ENCODE results near the gene KLK7. TPM values are rescaled to one million over a fixed set of nuclear protein-coding genes. Genes with fewer than 3 reads are reported as not detected.

KLK7 gene
- total RNA-seq, 4 donors from 2014 or later, result 0.31 to 16.7 TPM; not detected in 2

DNA sequence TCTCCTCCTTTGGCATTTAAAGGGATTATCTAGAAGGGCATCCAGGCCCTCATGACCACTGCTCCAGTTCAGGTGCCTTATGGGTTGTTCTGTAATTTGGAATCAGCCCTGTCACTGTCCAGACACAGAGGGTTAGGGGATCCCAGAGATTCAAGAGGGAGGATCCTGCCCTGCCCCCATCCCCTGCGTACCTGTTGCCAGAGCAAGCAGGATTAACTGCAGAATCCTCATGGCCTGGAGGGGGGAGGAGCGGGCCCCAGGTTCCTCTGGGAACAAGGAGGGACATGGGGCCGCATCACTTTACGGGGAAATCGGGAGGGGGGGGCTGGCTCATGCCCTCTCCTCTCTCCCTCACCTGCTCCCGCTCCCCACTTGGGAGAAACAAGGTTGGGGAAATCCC, 41.7 kb upstream of the KLK7 start:
- no peaks in the 10 kb centered on the region for H3K9me3 ChIP-seq
- no peaks in the 10 kb centered on the region for H3K36me3 ChIP-seq
- no peak for ATAC-seq
- H3K4me1 ChIP-seq, result no peaks in the 10 kb centered on the region
- no peak overlapping the region for H3K4me3 ChIP-seq
- peaks cover 93% of the 10 kb centered on the region for H3K27me3 ChIP-seq
- no CpG with 5 or more reads among the region's 6 CpGs for WGBS, 2 donors (ENCODE audit: low coverage in 1 of 2)
- H3K27ac ChIP-seq, result no peak overlapping the region
- no peak for TF ChIP-seq POLR2AphosphoS5 (IDR thresholded peaks at IDR 0.05)
- TF ChIP-seq CTCF (IDR thresholded peaks at IDR 0.05), result no peak

- WGBS, 2 donors (ENCODE audit: low coverage in 1 of 2), result 20 to 50% methylated on average over 1 to 2 of the region's 5 CpGs
- Histone ChIP-seq H3K27ac (no peak overlapping the region), H3K27me3 (peaks cover 93% of the 10 kb centered on the region)
These were observed 41.2 kb upstream of the KLK7 start for GRCh38 chr19:51024924-51025323.

DNA sequence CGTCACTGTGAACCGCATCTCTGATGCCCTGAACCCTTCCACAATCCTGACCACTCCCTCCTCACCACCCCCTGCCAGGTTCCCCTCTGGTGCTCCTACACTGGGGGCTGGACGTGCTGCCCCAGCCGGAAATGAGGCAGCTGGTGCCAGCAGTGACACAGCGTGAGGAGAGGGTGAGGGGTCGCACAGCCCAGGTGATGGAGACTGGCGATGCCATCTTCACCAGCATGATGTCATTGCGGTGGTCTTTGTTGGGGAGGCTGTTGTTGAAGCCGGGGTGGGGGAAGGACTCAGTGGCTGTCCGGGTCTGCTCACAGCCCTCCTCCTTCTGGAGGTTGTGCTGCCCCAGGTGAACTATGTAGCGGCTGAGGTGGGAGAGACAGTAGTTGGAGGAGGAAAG, 40.2 kb upstream of the KLK7 start:
- H3K27me3 ChIP-seq, result peaks cover 93% of the 10 kb centered on the region
- TF ChIP-seq POLR2A (IDR thresholded peaks at IDR 0.05) (no peak), EP300 (IDR thresholded peaks at IDR 0.05) (no peak), CTCF (IDR thresholded peaks at IDR 0.05) (no peak), POLR2AphosphoS5 (IDR thresholded peaks at IDR 0.05) (no peak)
- WGBS, 2 donors (ENCODE audit: low coverage in 1 of 2), result 47 to 58% methylated on average over 4 to 7 of the region's 11 CpGs

More at GRCh38 chr19:51024924-51025323, 41.2 kb upstream of the KLK7 start:
- no peaks in the 10 kb centered on the region for H3K9me3 ChIP-seq
- TF ChIP-seq CTCF (IDR thresholded peaks at IDR 0.05) (no peak), EP300 (IDR thresholded peaks at IDR 0.05) (no peak), POLR2A (IDR thresholded peaks at IDR 0.05) (no peak)
- H3K4me1 ChIP-seq, result peaks cover 0 to 2% (median 0%) of the 10 kb centered on the region in 3 donors
- no peak for ATAC-seq
- H3K36me3 ChIP-seq, result no peaks in the 10 kb centered on the region
- no peak overlapping the region for H3K4me3 ChIP-seq

GRCh38 chr19:51022526-51022925, 38.8 kb upstream of the KLK7 start:
- H3K36me3 ChIP-seq, result no peaks in the 10 kb centered on the region
- H3K9me3 ChIP-seq, result no peaks in the 10 kb centered on the region
- H3K4me3 ChIP-seq, result no peak overlapping the region
- ATAC-seq, result no peak
- WGBS, 2 donors (ENCODE audit: low coverage in 1 of 2), result 45 to 53% methylated on average over 7 to 10 of the region's 14 CpGs
- H3K4me1 ChIP-seq, result peaks cover 0 to 21% (median 0%) of the 10 kb centered on the region in 3 donors
- H3K27ac ChIP-seq, result no peak overlapping the region
- TF ChIP-seq POLR2A (IDR thresholded peaks at IDR 0.05), result no peak
- TF ChIP-seq CTCF (IDR thresholded peaks at IDR 0.05), result no peak
- no peak for TF ChIP-seq POLR2AphosphoS5 (IDR thresholded peaks at IDR 0.05)
- TF ChIP-seq EP300 (IDR thresholded peaks at IDR 0.05), result no peak
- H3K27me3 ChIP-seq, result peaks cover 93% of the 10 kb centered on the region

More for the DNA sequence above, 40.2 kb upstream of the KLK7 start:
- no peak overlapping the region for H3K27ac ChIP-seq
- no peaks in the 10 kb centered on the region for H3K36me3 ChIP-seq
- H3K9me3 ChIP-seq, result no peaks in the 10 kb centered on the region
- peaks cover 0 to 12% (median 0%) of the 10 kb centered on the region in 3 donors for H3K4me1 ChIP-seq
- no peak overlapping the region for H3K4me3 ChIP-seq
- no peak for ATAC-seq

- H3K9me3 ChIP-seq, result no peaks in the 10 kb centered on the region
- H3K36me3 ChIP-seq, result no peaks in the 10 kb centered on the region
- no peak overlapping the region for H3K27ac ChIP-seq
- TF ChIP-seq POLR2A (IDR thresholded peaks at IDR 0.05), result no peak
- no peak for TF ChIP-seq POLR2AphosphoS5 (IDR thresholded peaks at IDR 0.05)
- no peak for TF ChIP-seq EP300 (IDR thresholded peaks at IDR 0.05)
- peak in 3 of 4 experiments; percentile 31 to 57 (median 43) for TF ChIP-seq CTCF (IDR thresholded peaks at IDR 0.05)
- no peak for ATAC-seq
- no peak overlapping the region for H3K4me3 ChIP-seq
- H3K4me1 ChIP-seq, result peaks cover 0 to 31% (median 3%) of the 10 kb centered on the region in 3 donors
- H3K27me3 ChIP-seq, result peaks cover 93% of the 10 kb centered on the region
- WGBS, 2 donors (ENCODE audit: low coverage in 1 of 2), result 32 to 40% methylated on average over 7 of the region's 7 CpGs
These were observed 37.4 kb upstream of the KLK7 start for GRCh38 chr19:51020988-51021651.

All from gastroesophageal sphincter (tissue), 4 donors.